HG03064 (cell line): ENCODE measurements around the gene SLC49A3.
"Not testable (repeated sequence)": the region's sequence is repeated elsewhere in the genome, so short reads cannot be mapped to it uniquely, and the experiment has no call there.

Experiments used
- ATAC-seq: cut with Tn5 transposase; IDR thresholded peaks from one replicate; pipeline ENCODE4 v1.9.1; 2021; ENCODE audit warnings: low read depth; ENCODE audit not compliant: unreplicated experiment

The SLC49A3 gene

DNA sequence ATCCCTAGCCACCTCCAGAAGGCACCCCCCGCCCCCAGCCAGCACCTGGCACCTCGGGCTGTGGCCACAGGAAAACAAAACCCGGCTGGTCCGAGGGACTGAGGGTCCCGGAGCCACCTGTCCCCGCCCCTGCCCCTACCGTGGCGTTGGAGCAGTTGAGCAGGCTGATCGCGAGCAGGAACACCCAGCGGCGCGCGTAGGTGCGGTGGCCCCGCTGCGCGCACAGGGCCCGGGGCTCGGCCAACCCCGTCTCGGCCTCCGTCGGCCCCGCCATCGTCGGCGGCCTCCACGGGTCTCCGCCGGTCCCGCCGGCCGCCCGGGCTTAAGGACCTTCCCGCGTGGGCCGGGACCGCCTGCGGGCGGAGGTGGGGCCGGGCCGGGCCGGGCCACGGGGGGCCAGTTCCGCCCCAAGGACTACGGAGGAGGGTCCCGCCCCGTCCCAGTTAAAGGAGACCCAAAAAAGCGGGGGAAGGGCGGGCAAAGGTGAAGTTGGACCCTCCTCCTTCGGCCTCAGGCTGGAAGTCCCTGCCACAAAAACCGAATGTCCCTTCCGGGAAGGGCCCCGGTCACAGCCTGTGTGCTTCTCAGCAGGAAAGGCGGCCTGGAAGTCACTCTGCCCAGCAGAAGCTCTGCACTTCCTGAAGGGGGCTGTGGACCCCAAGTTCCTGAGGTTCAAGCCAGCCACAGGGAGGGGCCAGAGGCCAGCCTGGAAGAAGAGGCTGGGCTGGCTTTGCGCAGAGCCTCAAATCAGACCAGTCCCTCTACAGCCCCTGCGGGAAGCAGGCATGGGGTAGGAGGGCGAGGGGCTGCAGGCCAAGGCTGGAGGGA is at the start of gene SLC49A3:
Gene SLC49A3, minus strand, starts transcription at position 298 of the 828 bp plus-strand sequence. Its CDS starts 24 bp downstream, at position 274.
- no peak for ATAC-seq

DNA sequence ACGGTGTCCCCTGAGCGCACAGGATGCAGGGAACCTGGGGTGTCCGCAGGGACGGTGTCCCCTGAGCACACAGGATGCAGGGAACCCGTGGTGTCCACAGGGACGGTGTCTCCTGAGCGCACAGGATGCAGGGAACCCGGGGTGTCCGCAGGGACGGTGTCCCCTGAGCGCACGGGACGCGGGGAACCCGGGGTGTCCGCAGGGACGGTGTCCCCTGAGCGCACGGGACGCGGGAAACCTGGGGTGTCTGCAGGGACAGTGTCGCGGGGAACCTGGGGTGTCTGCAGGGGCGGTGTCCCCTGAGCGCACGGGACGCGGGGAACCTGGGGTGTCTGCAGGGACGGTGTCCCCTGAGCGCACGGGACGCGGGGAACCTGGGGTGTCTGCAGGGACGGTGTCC is 47.6 kb upstream of the SLC49A3 start:
- not testable (repeated sequence) for ATAC-seq

DNA sequence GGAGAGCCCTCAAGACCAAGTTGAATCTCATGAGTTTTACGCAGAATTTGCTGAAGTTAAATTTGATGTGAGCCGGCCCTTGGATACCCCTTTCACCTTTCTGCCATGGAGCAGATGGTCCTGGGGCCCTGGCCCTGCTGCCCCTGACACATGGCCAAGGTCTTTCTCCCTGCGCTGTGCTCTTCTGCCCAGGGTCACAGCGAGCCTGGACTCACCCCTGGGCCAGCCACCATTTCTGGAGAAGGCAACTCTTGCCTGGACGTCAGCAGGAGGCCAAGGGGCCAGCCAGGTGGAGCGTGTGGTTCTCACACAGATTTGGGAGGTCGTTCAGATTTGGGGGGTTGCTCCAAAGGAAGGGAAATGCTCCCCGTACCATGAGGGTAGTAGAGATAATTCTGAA is 46.6 kb upstream of the SLC49A3 start:
- no peak for ATAC-seq

DNA sequence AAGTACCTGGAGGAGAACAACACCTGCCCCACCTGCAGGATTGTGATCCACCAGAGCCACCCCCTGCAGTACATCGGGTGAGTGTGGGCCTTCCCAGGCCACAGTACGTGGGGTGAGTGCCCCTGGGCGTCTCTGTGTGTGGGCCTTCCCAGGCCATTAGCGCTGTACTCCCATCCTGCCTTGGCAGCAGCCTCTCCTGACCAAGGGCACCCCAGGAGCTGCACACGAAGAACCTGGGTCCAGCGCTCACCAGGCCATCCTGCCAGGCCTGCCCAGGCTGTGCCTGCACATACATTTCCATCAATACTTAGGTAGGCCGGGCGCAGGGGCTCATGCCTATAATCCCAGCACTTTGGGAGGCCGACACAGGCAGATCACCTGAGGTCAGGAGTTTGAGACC is 46.0 kb upstream of the SLC49A3 start:
- no peak for ATAC-seq

DNA sequence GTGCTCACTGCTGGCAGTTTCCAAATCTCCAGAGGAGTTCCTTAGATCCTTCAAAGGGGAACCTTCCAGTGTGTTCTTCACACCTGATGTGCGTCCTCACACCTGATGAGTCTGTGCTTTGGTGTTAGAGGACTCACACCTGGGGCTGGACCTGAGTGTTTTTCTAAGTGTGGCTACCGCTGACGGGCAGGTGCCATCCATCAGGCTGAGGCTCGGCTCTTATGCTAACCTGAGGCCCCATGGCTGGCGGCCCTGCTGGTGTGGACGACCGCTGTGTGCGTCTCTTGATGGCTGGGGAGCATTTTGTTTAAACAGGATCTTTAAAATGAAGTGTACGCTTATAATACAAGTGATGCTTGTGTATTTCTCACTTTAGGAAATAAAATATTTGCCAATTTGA is 45.1 kb upstream of the SLC49A3 start:
- no peak for ATAC-seq

DNA sequence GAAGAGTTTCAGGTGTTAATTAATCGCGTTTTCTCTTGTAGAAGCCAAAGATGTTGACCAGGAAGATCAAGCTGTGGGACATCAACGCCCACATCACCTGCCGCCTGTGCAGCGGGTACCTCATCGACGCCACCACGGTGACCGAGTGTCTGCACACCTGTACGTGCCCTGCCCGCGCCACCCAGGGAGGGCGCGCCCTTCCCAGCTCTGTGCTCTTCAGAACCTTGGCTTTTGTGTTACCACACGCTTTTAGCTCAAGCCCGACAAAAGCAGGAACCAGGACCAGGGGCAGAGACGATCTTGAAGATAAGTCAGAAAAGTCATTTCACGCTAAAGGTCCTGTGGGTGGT is 44.7 kb upstream of the SLC49A3 start:
- no peak for ATAC-seq

DNA sequence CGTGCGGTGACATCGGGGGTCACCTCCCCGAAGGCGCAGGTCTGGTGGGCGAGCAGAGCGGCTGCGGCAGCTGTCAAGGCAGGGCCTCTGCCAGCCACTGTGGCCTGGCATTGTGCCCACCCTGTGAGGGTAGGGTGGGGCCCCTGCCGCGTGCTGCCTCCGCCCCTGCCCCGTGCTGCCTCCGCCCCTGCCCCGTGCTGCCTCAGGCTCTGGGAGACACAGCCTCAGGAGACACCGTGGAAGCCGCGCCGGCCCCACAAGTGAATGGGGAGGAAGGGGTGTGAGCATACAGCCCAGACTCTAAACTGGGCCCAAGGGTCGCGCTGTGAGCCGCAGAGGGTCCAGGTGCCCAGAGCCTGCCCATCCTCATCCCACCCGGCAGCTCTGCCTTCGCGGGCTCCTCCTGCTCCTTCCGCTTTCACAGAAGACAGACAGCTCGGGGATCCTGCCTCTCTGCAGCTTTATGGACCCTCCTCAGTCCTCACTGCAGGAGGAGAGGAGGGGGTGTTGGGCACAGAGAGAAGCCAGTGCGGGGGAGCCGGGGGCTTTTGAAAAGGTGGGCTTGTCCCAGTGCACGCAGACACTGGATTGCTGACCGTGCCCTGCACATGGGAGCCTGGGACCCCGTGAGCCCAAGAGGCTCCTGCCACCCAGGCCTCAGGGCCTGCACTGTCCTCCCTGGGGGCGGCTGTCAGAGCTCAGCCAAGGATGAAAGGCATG is 44.1 kb upstream of the SLC49A3 start:
- no peak for ATAC-seq

DNA sequence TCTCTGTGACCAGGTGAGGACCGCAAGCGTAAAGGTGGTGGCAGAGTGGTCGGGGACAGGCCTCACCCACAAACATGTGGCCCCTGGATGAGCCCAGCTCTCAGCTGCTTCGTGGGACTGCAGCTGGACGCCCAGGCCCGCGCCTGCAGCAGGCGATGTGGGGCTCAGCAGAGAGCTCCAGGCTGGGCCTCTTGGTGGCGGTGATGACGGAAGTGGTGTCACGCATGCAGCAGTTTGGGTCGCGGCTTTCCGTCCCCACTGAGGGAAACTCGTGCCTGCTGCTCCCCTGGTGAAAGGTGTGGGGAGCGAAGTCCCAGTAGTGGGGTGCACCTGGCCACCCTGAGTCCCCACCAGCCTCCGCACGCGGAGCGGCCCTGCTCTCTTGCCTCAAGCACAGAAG is 43.5 kb upstream of the SLC49A3 start:
- ATAC-seq: no peak

DNA sequence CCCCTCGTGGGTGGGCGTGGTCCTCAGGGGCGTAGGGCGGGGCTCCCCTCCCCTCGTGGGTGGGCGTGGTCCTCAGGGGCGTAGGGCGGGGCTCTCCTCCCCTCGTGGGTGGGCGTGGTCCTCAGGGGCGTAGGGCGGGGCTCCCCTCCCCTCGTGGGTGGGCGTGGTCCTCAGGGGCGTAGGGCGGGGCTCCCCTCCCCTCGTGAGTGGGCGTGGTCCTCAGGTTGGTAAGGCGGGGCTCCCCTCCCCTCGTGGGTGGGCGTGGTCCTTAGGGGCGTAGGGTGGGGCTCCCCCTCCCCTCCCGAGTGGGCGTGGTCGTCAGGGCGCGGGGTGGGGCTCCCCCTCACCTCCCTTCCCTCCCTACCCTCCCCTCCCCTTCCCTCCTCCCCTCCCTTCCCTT is 43.0 kb upstream of the SLC49A3 start:
- not testable (repeated sequence) for ATAC-seq

DNA sequence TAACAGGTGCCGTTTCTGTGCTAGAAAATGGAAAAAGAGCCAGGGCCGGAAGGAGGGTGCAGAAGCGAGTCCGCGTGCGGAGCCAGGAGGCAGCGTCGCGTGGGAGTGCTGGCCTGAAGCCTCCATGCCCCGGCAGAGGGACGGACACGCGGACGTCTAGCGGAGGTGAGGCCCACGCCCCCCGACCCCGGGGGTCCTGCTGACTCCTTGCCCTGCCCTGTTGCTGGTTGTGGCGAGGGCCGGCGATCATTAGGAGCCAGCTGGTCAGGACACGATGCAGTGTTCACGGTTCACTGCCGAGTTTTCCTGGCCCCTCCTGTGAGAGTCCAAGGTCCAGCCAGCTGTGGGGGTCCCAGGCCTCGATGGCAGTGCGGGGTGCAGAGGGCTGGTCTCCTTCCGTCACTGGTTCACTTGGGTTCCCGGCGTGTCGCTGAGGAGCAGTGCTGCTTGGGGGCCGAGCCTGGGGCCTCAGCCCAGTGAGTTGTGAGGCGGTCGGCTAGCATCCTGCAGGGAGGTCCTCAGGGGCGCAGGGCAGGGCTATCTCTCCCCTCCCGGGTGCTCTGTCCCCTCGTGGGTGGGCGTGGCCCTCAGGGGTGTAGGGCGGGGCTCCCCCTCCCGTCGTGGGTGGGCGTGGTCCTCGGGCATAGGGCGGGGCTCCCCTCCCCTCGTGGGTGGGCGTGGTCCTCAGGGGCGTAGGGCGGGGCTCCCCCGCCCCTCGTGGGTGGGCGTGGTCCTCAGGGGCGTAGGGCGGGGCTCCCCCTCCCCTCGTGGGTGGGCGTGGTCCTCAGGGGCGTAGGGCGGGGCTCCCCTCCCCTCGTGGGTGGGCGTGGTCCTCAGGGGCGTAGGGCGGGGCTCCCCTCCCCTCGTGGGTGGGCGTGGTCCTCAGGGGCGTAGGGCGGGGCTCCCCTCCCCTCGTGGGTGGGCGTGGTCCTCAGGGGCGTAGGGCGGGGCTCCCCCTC is 42.3 kb upstream of the SLC49A3 start:
- not testable (repeated sequence) for ATAC-seq

DNA sequence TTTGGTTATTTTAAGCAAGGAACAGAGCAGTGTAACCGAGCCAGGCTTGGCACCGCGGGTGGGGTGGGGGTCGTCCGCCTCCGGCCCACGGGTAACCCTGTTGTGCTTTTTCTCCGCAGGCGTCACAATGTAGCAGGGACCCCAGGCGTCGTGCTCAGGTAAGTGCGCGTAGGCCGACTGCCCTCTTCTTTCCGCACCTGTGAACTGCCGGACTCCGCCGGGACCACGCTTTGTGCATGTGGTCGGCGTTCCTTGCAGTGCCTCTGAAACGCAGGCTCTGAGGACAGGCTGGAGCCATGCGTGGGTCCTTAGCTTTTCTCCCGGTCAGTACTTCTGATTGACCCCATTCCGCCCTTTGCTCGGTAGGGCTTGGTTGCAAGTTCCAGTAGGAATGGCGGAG is 41.6 kb upstream of the SLC49A3 start:
- ATAC-seq: no peak

DNA sequence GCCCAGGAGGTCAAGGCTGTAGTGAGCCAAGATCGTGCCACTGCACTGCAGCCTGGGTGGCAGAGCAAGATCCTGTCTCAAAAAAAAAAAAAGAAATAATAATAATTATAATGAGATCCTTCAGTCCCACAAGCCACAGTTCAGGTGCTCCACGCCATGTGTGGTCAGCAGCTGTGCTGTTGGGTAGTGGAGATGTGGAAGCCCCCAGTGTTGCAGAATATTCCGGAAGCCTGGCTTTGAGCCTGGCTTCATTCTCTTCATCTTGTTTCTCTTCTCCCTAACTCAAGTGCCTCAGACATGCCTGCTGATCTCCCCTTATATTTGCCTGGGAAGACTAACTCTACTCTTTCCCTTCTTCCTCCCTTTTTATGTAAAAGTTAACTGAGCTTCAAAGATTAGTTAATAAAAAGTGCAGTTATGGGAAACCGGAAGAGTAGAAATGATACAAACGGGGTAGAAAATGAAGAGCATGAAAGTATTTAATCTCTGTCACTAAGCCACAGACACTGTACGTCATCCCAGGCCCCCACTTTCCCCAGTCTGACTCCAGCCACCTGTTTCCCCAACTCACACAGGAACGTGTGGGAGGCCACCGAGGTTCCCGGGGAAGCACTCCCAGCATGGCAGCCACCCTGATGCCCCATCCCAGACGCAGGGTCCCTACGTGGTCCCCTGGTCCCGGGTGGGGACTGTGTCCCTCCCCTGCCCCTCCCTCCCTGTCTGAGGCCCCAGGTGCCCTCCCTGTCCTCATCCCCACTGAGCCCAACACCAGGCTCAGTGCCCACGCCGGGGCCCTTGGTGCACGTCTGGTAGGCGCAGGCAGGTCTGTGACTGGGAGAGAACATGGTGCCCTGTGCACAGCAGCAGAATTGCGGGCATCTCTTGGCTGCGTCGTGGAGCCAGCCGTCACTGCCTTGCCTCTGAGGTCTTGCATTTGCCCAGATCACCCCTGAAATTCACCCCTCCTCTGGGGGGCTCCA is 40.7 kb upstream of the SLC49A3 start:
- ATAC-seq: no peak

DNA sequence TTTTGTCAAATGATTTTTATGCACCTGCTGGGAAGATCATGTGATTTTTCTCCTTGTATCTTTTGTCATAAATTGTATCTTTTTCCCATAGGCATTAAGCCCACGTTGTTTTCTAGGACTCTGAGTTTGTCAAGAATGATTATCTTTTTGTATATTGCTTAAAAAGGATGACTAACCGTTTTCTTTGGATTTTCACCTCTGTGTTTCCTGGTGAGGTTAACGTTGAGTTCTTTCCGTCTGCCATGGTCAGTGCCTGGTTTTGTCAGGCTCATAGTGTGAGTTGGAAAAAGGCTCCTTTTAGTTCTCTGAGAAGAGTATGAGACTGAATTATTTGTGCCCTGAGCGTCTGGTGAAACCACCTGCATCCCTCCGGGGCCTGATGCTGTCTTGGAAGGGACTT is 38.6 kb upstream of the SLC49A3 start:
- no peak for ATAC-seq

DNA sequence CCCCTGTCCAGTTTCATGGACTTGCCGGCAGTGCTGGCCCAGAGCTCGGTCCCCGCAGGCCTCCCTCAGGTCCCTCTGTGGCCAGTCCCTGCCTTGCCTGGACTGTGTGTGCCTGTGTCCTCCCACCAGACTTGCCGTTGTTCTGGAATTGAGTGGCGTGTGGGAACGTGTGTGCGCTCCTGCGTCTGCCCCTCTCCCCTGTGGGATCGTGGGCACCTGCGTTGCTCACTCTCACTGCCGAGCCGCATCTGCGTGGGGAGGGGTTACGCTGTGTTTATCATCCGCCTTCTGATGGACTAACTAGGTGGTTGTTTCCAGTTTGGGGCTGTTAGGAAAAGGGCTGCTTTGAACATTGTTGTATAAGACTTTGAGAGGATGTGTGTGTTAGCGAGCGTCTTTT is 37.9 kb upstream of the SLC49A3 start:
- no peak for ATAC-seq

DNA sequence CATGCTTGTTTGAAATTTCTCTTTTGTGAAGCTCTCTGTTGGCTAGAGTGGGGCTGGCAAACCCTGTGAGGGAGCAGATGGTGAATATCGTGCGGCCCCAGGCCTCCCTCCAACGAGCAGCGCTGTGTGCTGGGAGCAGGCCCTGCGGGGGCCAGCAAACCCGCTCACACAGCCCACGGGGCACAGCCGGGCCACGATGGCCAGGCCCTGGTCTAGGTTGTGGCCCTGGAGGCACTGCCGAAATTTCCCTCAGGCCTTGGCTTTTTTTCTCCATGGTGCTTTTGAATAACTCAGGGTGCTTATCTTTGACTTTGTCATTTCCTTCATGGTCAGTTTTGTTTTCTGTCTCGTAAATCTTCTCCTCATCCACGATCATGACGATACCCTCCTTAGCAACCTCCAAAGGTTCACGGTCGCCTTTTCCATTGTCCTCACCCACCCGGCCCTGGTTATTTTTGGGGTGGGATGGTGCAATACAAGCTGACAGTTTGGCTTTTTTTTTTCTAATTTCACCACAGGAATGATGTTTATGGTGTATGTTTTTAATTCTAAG is 37.4 kb upstream of the SLC49A3 start:
- no peak for ATAC-seq

DNA sequence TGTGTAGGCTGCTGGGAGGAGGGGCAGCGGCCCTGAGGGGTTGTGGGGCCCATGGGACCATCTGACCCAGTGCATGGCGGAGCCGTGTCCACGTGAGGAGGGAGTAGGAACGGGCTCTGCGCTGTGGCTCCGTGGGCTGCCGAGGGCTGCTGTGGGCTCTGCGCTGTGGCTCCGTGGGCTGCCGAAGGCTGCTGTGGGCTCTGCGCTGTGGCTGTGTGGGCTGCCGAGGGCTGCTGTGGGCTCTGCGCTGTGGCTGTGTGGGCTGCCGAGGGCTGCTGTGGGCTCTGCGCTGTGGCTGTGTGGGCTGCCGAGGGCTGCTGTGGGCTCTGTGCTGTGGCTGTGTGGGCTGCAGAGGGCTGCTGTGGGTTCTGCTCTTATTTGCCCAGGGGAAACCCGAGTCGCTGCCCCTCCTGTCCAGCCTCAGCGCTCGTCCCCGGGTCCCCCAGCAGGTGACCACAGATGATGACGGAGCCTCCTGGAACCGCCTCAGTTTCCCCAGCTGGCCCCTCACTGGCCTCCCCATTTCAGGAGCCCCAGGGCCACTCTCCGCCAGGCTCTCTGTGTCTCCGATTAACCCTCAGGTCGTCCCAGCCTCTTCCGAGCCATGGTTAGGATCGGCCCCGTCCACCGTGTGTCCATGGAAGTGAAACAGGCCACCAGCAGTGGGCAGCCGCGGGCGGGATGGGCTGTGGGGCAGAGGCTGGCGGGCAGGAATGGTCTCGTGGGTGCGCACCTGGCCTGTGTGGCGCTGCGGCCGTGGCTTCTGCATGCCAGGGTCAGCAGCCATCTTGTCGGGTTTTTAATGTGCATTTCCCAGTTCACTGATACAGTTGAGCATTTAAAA is 36.7 kb upstream of the SLC49A3 start:
- ATAC-seq: no peak

DNA sequence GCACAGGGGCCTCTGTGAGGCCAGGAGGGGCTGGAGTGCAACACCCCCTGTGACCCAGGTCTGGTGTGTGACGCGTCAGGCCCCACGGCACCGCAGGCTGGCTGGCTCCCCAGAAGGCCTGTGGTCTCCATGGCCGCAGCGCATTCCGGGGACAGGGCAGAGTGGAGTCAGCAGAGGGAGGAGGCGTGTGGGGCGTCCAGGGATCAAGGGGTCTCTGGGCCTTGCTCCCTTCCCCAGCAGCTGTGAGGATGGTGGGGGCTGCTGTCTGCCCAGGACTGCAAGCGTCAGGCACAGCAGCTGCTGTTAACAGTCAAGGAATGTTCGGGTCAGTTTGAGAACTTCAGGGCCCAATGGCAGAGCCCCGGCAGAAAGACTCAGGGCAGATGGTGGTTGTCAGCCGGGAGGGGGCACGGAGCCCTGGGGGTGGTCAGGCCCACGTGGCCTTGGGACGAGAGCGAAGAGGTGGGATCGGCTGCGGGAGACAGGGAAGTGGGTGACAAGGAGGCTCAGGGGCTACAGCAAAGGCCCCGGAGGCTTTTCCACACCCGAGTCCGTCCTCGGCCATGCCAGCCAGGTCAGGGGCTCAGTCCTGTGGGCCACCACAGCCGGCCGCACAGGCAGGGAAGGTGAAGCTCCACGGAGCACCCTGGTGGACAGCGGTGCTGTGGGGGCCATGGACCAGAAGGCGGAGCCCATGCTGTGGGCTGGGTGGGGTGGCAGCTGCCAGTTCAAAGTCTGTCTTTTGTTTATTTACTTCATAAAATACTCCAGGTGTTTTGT is 35.0 kb upstream of the SLC49A3 start:
- no peak for ATAC-seq

DNA sequence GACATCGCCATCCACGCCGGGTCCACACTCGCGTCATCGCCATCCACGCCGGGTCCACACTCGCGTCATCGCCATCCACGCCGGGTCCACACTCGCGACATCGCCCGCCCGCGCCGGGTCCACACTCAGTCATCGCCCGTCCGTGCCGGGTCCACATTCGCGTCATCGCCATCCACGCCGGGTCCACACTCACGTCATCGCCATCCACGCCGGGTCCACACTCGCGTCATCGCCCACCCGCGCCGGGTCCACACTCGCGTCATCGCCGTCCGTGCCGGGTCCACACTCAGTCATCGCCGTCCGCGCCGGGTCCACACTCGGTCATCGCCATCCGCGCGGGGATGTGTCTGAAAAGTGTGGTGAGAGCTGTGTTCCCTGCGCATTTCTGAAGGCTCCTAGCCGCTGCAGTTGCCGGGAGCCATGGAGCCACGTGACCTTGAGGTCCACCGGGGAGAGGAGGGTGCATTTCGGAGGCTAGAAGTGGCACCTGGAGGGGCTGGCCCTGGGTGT is 34.0 kb upstream of the SLC49A3 start:
- ATAC-seq: no peak
